ENCODE measurements around the gene SLIT3. TPM values are rescaled to one million over a fixed set of nuclear protein-coding genes. Genes with fewer than 3 reads are reported as not detected.

The SLIT3 gene
- total RNA-seq, 1 experiment from 2014 or later, result 0.10 TPM

DNA sequence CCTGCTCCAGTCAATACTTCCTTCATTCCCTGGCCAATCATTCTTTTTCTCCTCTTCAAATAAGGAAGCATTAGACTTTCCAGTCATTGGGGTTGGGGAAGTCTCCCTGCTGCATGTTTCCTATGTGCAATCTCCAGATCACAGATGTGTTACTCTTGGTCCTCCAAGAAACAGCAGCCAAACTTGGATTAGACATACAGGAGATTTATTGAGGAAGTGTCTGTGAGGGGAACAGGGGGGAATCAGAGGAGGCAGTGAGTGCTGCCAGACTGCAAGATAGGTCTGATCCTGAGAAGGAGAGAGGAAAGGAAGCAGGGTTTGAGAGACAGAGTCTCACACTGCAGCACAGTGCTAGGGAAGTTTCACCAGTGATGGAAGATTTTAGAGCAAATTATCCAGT lies 40.6 kb upstream of the SLIT3 start (continued):
- TF ChIP-seq REST (IDR thresholded peaks at IDR 0.05; ENCODE audit: low read depth) (no peak), TCF7L2 (IDR thresholded peaks at IDR 0.05; ENCODE audit: borderline replicate concordance, extremely low read depth, insufficient read depth, insufficient read length) (no peak)

DNA sequence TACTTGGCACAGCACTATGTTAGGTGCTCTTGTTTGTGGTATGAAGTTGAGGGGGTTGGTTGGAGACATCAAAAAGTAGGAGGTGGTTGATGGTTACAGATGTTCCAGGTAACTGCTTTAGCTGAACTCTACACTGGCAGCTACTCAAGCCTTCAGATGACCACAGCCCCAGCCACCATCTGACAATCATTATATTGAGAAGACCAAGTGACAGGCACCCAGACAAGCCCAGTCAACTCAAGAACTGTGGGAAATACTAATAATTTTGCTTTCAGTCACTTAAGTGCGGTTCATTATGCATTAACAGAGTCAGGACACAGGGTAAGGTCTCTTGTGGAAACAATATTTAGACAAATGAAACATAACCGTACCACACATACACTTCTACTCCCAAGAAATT lies 38.9 kb upstream of the SLIT3 start:
- ChIA-PET CTCF (no interaction called here), RAD21 (ENCODE audit: low non-redundant PET in 1 of 2, low total read pairs in 2 of 2, uncharacterized antibody in 2 of 2, unreplicated experiment in 2 of 2) (no interaction called here), POLR2A (no interaction called here)
- peaks cover 14% of the 10 kb centered on the region; the same call in 1 of the 2 replicates for H3K27me3 ChIP-seq (ENCODE audit: insufficient read depth, low read length)
- DNase-seq (ENCODE audit: low read depth, low spot score), result no peak
- H3K4me3 ChIP-seq (replicated peaks in 1 of 2; ENCODE audit: low read depth in 1 of 2, low read length in 2 of 2), result no peak overlapping the region
- H4K20me1 ChIP-seq (ENCODE audit: insufficient read depth), result no peaks in the 10 kb centered on the region
- no peak overlapping the region for H3K9ac ChIP-seq (ENCODE audit: low read length)
- no peaks in the 10 kb centered on the region for H3K4me1 ChIP-seq (ENCODE audit: control insufficient read depth in 1 of 2, insufficient read depth in 2 of 2, low read length in 2 of 2)
- TF ChIP-seq ZNF274 (IDR thresholded peaks at IDR 0.05; ENCODE audit: low read depth, low read length) (no peak), REST (IDR thresholded peaks at IDR 0.05; ENCODE audit: low read depth) (no peak), POLR2AphosphoS5 (IDR thresholded peaks at IDR 0.05; ENCODE audit: low read depth, low read length) (no peak), JUND (IDR thresholded peaks at IDR 0.05) (no peak), CEBPB (IDR thresholded peaks at IDR 0.05; ENCODE audit: low read depth) (no peak), POLR2A (IDR thresholded peaks at IDR 0.05; ENCODE audit: borderline replicate concordance, extremely low read depth, insufficient read depth, insufficient read length) (no peak), CTCF (IDR thresholded peaks at IDR 0.05 in 2 of 3, conservative IDR thresholded peaks at IDR 0.05 in 1 of 3; ENCODE audit: borderline replicate concordance in 1 of 3, insufficient read depth in 1 of 3, low read depth in 2 of 3, low read length in 2 of 3) (no peak), SIN3A (IDR thresholded peaks at IDR 0.05; ENCODE audit: low read depth) (no peak), EGR1 (IDR thresholded peaks at IDR 0.05; ENCODE audit: low read depth) (no peak), EZH2phosphoT487 (IDR thresholded peaks at IDR 0.05; ENCODE audit: borderline replicate concordance) (no peak), ELF1 (IDR thresholded peaks at IDR 0.05; ENCODE audit: borderline replicate concordance, low read depth) (no peak), ZFX (IDR thresholded peaks at IDR 0.05) (no peak)
- TF ChIP-seq, protein P1, sequence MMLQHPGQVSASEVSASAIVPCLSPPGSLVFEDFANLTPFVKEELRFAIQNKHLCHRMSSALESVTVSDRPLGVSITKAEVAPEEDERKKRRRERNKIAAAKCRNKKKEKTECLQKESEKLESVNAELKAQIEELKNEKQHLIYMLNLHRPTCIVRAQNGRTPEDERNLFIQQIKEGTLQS (IDR thresholded peaks at IDR 0.05), result no peak
- no peaks in the 10 kb centered on the region for H3K36me3 ChIP-seq (ENCODE audit: control insufficient read depth in 1 of 2, insufficient read depth in 2 of 2, low read length in 2 of 2)
- BruUV-seq (replicated peaks), result no TSS peak
- H3K9me2 ChIP-seq (ENCODE audit: insufficient read depth), result no peaks in the 10 kb centered on the region
- no peak overlapping the region for H2AFZ ChIP-seq (ENCODE audit: low read depth, low read length, poor library complexity, severe bottlenecking)
- no peaks in the 10 kb centered on the region for H3K9me3 ChIP-seq (ENCODE audit: control insufficient read depth in 1 of 2, insufficient read depth in 1 of 2, low read depth in 1 of 2, low read length in 2 of 2)
- ATAC-seq, result no peak
- H3K4me2 ChIP-seq (ENCODE audit: low read length), result no peak overlapping the region
- intact Hi-C loops (cut with micrococcal nuclease), result no loop called here
- no peaks in the 10 kb centered on the region for H3K79me2 ChIP-seq (ENCODE audit: insufficient read depth, low read length)
- no peak overlapping the region for H3K27ac ChIP-seq (ENCODE audit: low read depth, low read length)

Measured in HCT116 (cell line).